Aorta (tissue), 5 donors: Measurements from ENCODE around the gene ZKSCAN1. TPM values are rescaled to one million over a fixed set of nuclear protein-coding genes. Genes with fewer than 3 reads are reported as not detected.

Source experiments
- ATAC-seq: fragments of 200-7000 bp; cut with Tn5 transposase; one replicate; pipeline ENCODE4 v1.9.1; 2022; ENCODE audit warnings: moderate library complexity; ENCODE audit not compliant: low FRiP score
- DNase-seq, 2 donors: peaks; one replicate each; pipeline ENCODE4 v3.0.0-alpha.2; 2020
- H3K27ac ChIP-seq, 2 donors: one replicate each; pipeline ENCODE4 v1.5.1; 2013; ENCODE audit warnings: low read length in 2 of 2, mild to moderate bottlenecking in 2 of 2, moderate library complexity in 2 of 2, control low read depth in 1 of 2, inconsistent platforms in 1 of 2, low read depth in 1 of 2
- H3K27me3 ChIP-seq, 2 donors: one replicate each; pipeline ENCODE4 v1.6.1; 2013; ENCODE audit warnings: control low read depth in 1 of 2, low read length in 1 of 2, mild to moderate bottlenecking in 1 of 2, moderate library complexity in 1 of 2; ENCODE audit not compliant: insufficient read depth in 2 of 2, control insufficient read depth in 1 of 2
- H3K36me3 ChIP-seq, 2 donors: one replicate each; pipeline ENCODE4 v1.6.1; 2013; ENCODE audit warnings: control low read depth in 1 of 2, low read length in 1 of 2, mild to moderate bottlenecking in 1 of 2; ENCODE audit not compliant: insufficient read depth in 2 of 2, control insufficient read depth in 1 of 2
- H3K4me1 ChIP-seq, 2 donors: one replicate each; pipeline ENCODE4 v1.6.1; 2013; ENCODE audit warnings: low read length in 2 of 2, control low read depth in 1 of 2, mild to moderate bottlenecking in 1 of 2, moderate library complexity in 1 of 2; ENCODE audit not compliant: insufficient read depth in 2 of 2, control insufficient read depth in 1 of 2
- H3K4me3 ChIP-seq, 2 donors: one replicate each; pipeline ENCODE4 v1.5.1; 2013; ENCODE audit warnings: low read length in 2 of 2, control low read depth in 1 of 2, mild to moderate bottlenecking in 1 of 2
- H3K9me3 ChIP-seq: one replicate; pipeline ENCODE4 v1.6.1; 2013; ENCODE audit warnings: mild to moderate bottlenecking, low read length; ENCODE audit not compliant: control insufficient read depth
- WGBS, 2 donors: extraction: QIAGEN DNeasy Blood & Tissue Kit; methylation state at CpG; one replicate each; pipeline ENCODE4 v1.1.7; 2013; 5-methylcytosine and 5-hydroxymethylcytosine counted together
- intact Hi-C, 2 donors: fragments of 100-400 bp; cut with DNase I; formaldehyde crosslinking; loops; one replicate each; pipeline versions ENCODE4 v1.14.2 to v1.15.0; 2022
- polyA plus RNA-seq, 2 donors: library from polyadenylated mRNA; stranded (reverse); fragments of 200-250 nt; gene quantifications; one replicate each; pipeline ENCODE4 v1.2.3, GENCODE V29; 2013
- total RNA-seq, 2 donors: library from RNA; stranded (reverse); fragmentation: NEBNext Ultra II Directional; extraction: Animal tissue kit (Norgen Biotek cat#: 25700); gene quantifications; one replicate each; pipeline ENCODE4 v1.2.1, GENCODE V29; 2021
- donor health status: healthy with polysubstance abuse.
- donor health status: Bipolar disorder and iron deficiency.
- donor health status: DM: no; HTN: no; CAD: no.
- donor health status: DM: no; HTN: no; CAD: no.
- donor health status: DM: yes; HTN: yes; CAD: no.

ZKSCAN1 gene
- total and polyA plus RNA-seq, 4 donors = 6.5 to 80.9 (median 36.6) TPM

DNA sequence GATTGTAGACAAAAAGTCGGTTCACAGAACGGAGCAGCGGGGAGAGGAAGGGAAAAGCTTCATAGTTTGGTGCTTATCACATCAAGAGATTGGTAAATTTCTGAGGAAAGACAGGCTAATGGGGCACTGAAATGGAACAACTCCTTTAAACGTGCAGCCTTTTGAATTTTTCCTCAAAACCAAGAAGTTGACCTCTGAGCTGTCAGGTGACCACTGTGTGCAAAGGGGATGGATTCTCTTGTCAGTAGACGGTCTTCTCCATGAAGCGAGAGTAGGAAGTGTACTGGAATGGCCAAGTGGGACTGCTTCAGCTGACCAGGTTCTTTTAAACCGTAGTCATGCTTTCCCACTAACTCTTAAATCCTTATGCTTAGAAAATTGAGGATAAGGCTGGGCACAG lies 22.9 kb downstream of the ZKSCAN1 start:
- H3K27ac ChIP-seq = no peak overlapping the region
- H3K36me3 ChIP-seq = peaks cover 6 to 9% of the 10 kb centered on the region in 2 donors
- H3K27me3 ChIP-seq = no peaks in the 10 kb centered on the region
- no peaks in the 10 kb centered on the region for H3K4me1 ChIP-seq
- no peak for DNase-seq
- intact Hi-C loops = no loop called here
- H3K4me3 ChIP-seq = no peak overlapping the region
- 95 to 96% methylated on average over 7 of the region's 7 CpGs for WGBS, 2 donors
- no peak for ATAC-seq
- no peaks in the 10 kb centered on the region for H3K9me3 ChIP-seq

GRCh38 chr7:100040575-100040974 lies 25.2 kb downstream of the ZKSCAN1 start:
- no peak overlapping the region for H3K4me3 ChIP-seq
- ATAC-seq (no peak), DNase-seq (no peak)
- H3K27me3 ChIP-seq = no peaks in the 10 kb centered on the region
- no peaks in the 10 kb centered on the region for H3K9me3 ChIP-seq
- peaks cover 0 to 5% of the 10 kb centered on the region in 2 donors for H3K36me3 ChIP-seq
- no peak overlapping the region for H3K27ac ChIP-seq
- H3K4me1 ChIP-seq = no peaks in the 10 kb centered on the region
- intact Hi-C loops = no loop called here
- WGBS, 2 donors = 69 to 71% methylated on average over 7 of the region's 7 CpGs

DNA sequence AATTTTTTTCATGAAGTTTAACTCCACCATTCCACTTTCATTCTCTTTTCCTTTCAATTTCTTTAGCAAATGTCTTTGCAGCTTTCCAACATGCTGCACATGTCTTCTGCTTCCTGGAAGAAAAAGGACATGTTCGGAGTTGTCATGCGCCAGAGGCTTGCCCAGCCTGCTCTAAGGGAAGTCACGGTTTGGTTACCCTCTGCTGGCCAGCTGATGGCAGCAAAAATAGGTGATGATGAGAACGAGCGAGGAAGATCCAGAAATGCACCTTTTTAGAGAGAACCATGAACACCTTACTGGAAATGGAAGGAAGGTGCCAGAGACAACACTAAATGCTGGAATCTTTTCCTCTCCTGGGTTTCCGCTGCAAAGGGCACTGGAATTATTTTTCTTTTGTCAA lies 29.3 kb downstream of the ZKSCAN1 start:
- Histone ChIP-seq H3K4me3 (no peak overlapping the region), H3K36me3 (no peaks in the 10 kb centered on the region), H3K27me3 (no peaks in the 10 kb centered on the region), H3K9me3 (no peaks in the 10 kb centered on the region), H3K4me1 (no peaks in the 10 kb centered on the region), H3K27ac (no peak overlapping the region)
- DNase-seq = no peak
- 70 to 73% methylated on average over 6 of the region's 6 CpGs for WGBS, 2 donors
- intact Hi-C loops = loop anchor here in 1 of 2 donors (5.0 kb wide), 1 partner anchor 43 kb away; the partner anchor contains the start of gene COPS6
- ATAC-seq = no peak

DNA sequence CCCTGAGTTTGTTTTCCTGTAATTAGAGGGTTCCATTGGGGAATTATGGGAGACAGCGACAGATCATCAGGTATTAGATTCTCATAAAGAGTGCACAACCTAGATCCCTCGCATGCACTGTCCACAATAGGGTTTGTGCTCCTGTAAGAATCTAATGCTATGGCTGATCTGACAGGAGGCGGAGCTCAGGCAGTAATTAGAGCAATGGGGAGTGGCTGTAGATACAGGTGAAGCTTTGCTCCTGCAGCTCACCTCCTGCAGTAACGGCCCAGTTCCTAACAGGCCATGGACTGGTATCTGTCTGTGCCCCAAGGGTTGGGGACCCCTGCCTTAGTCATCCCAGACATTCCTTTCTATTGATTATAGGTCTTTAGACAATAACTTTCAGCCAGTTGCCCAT lies 33.3 kb downstream of the ZKSCAN1 start:
- WGBS, 2 donors = 94 to 96% methylated on average over 4 of the region's 4 CpGs
- DNase-seq = no peak
- Histone ChIP-seq H3K4me1 (no peaks in the 10 kb centered on the region), H3K27ac (no peak overlapping the region), H3K4me3 (no peak overlapping the region), H3K27me3 (no peaks in the 10 kb centered on the region), H3K36me3 (no peaks in the 10 kb centered on the region), H3K9me3 (no peaks in the 10 kb centered on the region)
- no peak for ATAC-seq
- intact Hi-C loops = loop anchor here in 1 of 2 donors (1.0 to 5.0 kb wide), 2 partner anchors 39 to 52 kb away; partner anchors contain the start of gene COPS6

DNA sequence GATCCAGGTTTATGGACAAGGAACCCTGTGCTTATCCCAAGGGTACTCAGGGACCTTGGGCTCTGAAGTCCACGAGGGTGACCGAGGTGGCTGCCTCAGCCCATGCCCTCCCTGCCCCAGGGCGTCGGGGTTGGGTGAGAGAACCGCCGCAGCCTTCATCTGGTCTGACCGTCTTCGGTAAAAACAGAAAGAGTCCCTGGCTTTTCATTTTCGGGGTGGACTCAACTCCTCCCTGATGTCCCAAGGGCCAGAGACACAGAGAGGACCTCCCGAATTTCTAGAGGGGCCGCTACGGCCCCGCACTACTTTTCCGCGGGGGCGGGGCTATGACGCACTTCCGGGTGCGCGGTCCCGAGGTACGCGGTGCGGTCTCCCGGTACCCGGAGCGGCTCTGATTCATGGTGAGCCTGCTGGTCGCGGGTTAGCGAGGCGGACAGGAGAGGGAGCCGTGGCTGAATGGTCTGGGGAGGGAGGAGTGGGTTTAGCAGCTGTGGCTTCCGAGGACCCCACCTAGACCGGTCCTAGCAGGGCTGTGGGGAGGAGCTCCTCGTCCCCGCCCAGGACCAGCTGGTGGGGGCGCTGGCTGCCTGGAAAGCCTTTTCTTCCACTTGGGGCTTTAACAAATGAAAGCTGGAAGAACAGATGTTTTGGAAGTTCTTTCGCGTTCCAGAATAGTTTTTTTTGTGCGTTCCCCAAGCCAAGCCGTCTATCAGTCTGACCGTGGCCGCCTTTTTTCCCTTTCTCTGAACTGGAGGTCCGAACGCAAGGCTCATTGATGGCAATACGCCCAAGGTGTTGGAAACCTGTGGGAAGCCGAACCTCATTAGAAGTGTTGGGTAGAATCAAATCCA lies 34.3 kb downstream of the ZKSCAN1 start, which contains the start of gene ZSCAN21:
TSS of gene ZSCAN21 (plus strand) at position 334 of the 851 bp plus-strand sequence. CDS start 7,233 bp downstream, outside the sequence.
- peak; percentile 97 for ATAC-seq
- DNase-seq = peak; percentile 90 to 97
- 1% methylated on average over 47 of the region's 47 CpGs for WGBS, 2 donors
- H3K4me1 ChIP-seq = no peaks in the 10 kb centered on the region
- no peaks in the 10 kb centered on the region for H3K27me3 ChIP-seq
- intact Hi-C loops = loop anchor here in 1 of 2 donors (1.0 to 5.0 kb wide), 3 partner anchors 33 to 51 kb away; partner anchors contain the start of gene COPS6
- no peaks in the 10 kb centered on the region for H3K9me3 ChIP-seq
- H3K4me3 ChIP-seq = peak within 1 kb of the TSS; percentile 72 to 80
- H3K36me3 ChIP-seq = no peaks in the 10 kb centered on the region
- H3K27ac ChIP-seq = peak within 1 kb of the TSS; percentile 28 to 92

DNA sequence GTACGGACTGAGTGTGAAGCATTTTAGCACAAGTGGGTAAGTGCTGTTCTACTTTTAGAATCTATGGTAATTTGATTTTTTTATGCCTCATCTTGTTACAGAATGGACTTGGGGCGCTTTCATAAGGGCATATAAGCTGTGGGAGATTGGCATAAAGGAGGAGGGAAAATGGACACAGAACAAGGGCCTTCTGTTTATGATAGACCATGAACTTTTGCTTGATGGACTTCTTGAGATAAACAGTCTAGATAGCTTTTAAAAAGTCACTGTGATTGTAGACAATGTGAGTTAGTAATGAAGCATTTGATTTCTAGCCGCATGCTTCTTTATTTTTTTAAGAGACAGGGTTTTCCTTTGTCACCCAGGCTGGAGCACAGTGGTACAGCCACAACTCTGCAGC lies 36.2 kb downstream of the ZKSCAN1 start:
- Histone ChIP-seq H3K4me3 (no peak overlapping the region), H3K27me3 (no peaks in the 10 kb centered on the region), H3K27ac (no peak overlapping the region), H3K4me1 (no peaks in the 10 kb centered on the region), H3K36me3 (no peaks in the 10 kb centered on the region), H3K9me3 (no peaks in the 10 kb centered on the region)
- intact Hi-C loops = no loop called here
- DNase-seq (no peak), ATAC-seq (no peak)
- 81 to 82% methylated on average over 3 of the region's 3 CpGs for WGBS, 2 donors

DNA sequence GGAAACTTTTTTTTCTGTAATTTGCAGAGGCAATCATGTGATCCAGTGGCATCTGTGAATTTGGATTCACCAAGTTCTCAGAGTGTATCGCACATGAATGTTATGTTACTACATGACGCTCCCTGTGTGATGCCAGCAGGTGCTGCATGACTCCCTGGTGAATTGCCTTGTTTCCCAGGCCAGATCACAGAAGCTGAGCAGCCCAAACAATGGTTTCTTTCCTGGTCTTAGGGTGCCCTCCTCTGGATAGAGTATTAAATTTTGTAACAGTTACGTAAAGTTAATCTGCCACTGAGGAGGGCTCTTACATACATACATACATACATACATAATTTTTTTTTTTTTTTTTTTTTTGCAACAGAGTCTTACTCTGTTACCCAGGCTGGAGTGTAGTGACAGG lies 37.8 kb downstream of the ZKSCAN1 start:
- intact Hi-C loops = no loop called here
- DNase-seq (no peak), ATAC-seq (no peak)
- Histone ChIP-seq H3K27ac (no peak overlapping the region), H3K27me3 (no peaks in the 10 kb centered on the region), H3K4me1 (no peaks in the 10 kb centered on the region), H3K9me3 (no peaks in the 10 kb centered on the region), H3K36me3 (peaks cover 2 to 9% of the 10 kb centered on the region in 2 donors), H3K4me3 (no peak overlapping the region)
- WGBS, 2 donors = 59 to 65% methylated on average over 3 of the region's 3 CpGs

DNA sequence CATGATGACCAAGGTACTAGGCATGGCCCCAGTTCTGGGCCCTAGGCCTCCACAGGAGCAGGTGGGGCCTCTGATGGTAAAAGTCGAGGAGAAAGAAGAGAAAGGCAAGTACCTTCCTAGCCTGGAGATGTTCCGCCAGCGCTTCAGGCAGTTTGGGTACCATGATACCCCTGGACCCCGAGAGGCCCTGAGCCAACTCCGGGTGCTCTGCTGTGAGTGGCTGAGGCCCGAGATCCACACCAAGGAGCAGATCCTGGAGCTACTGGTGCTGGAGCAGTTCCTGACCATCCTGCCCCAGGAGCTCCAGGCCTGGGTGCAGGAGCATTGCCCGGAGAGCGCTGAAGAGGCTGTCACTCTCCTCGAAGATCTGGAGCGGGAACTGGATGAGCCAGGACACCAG lies 41.6 kb downstream of the ZKSCAN1 start:
- Histone ChIP-seq H3K9me3 (no peaks in the 10 kb centered on the region), H3K4me3 (no peak overlapping the region), H3K27me3 (no peaks in the 10 kb centered on the region), H3K27ac (no peak overlapping the region), H3K4me1 (no peaks in the 10 kb centered on the region), H3K36me3 (peaks cover 7 to 10% of the 10 kb centered on the region in 2 donors)
- WGBS, 2 donors = 93 to 95% methylated on average over 10 of the region's 10 CpGs
- intact Hi-C loops = no loop called here
- DNase-seq (no peak), ATAC-seq (no peak)

- WGBS, 2 donors = 87 to 93% methylated on average over 5 of the region's 5 CpGs
- Histone ChIP-seq H3K27ac (no peak overlapping the region), H3K9me3 (no peaks in the 10 kb centered on the region), H3K4me3 (no peak overlapping the region), H3K4me1 (no peaks in the 10 kb centered on the region), H3K27me3 (no peaks in the 10 kb centered on the region), H3K36me3 (peaks cover 7 to 16% of the 10 kb centered on the region in 2 donors)
- ATAC-seq (no peak), DNase-seq (no peak)
- intact Hi-C loops = no loop called here
Observed at GRCh38 chr7:100059251-100059739, 43.9 kb downstream of the ZKSCAN1 start.
